Stimulated activated CD4-positive, alpha-beta T cell treated with anti-CD3 and anti-CD28 coated beads, Interleukin-1b, Interleukin-23, amount 100 ng/mL, for 4 hours (primary cell): ENCODE results near the gene NAPA.
A peak's percentile ranks its signal among the peaks of the same experiment; 100 is the strongest.
"Not testable (repeated sequence)": the region's sequence is repeated elsewhere in the genome, so short reads cannot be mapped to it uniquely, and the experiment has no call there.

Experiments used
- DNase-seq, 2 donors: peaks; one replicate each; pipeline ENCODE4 v3.0.0-alpha.2; 2020; ENCODE audit warnings: low read depth in 2 of 2

Gene NAPA

DNA sequence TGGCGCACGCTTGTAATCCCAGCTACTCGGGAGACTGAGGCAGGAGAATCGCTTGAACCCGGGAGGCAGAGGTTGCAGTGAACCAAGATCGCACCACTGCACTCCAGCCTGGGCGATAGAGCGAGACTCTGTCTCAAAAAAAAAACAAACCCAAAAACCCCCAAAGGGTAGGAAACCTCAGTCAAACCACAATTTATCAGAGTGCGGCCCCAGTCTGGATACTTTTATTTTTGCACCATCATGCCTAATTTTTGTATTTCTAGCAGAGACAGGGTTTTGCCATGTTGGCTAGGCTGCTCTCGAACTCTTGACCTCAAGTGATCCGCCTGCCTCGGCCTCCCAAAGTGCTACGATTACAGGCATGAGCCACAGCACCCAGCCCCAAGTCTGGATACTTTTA is 28.6 kb downstream of the NAPA start:
- not testable (repeated sequence) for DNase-seq

DNA sequence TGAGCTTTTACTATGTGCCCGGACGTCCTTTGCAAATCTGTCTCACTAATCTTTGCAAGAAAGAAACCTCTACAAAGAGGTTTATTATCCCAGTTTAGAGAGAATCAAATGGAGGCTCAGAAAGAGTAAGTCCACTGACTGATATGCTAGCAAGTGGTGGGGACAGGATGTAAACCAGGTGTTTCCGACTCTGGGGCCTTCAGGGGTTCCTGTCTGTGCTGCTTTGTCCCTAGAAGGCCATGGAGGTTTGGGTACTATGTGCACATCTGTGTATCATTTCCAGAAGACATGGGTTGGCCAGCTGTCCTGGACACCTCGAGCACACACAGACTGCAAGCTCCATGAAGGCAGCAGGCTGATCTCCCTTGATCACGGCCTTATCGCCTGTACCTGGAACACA is 29.7 kb downstream of the NAPA start:
- DNase-seq: no peak

DNA sequence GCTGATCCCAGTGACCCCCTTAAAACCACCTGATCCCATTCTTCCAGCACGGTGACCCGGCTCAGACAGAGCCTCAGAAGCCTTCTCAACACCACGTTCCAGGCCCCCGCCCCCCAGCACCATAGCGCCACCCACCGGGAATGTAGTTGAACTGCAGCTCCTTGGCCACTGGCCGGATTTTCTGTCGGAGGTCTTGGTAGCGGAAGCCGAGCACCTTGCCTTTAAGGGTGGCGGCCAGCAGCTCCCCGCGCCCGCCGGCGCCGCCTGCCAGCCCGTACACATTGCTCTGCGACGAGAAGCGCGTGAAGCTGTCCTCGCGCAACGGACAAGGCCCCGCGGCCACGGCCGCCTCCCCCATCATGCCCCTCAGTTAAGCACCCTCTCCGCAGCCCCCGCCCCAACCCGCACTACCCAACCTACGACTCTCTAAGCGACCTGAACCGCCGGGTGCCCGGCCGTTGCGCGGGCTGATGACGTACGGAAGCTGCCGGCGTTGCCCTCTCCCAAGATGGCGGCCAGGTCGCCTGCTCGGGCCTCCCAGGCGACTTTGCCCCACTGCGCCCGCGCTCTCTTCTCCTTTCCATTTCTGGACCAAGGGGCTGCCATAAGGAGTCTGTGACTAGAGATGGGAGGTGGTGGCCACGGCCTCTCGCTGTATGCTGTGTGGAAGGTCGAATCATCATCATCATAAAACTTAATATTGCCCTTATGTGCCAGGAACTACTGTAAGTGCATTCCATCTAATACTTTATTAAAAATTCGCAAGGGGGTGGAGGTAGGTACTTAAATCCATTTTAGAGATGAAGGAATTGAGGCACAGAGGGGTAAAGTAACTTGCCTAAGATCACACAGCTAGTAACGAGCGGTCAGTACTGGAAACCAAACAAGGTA is 30.8 kb downstream of the NAPA start, which contains the start of gene KPTN:
KPTN (minus strand) TSS at position 420 of the 891 bp plus-strand sequence; CDS start at position 361, 59 bp downstream.
- peak; percentile 79 to 83 for DNase-seq

DNA sequence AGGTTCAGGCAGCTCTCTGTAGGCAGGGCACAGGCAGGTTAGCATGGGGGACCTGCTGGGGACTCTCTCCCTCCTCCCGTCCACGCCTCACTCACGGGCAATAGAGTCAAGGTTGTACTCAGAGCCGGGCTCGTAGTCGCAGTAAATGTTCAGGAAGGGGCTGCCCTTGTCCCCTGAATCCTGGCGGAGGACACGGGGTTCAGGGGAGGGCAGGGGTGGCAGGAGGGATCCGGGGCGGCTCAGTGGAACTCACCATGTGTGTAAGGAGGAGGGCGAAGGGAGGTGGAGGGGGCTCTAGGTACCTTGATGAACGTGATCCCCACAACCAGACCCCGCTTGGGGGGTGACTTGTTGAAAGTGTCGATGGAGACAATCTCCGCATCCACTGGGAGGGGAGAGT is 31.7 kb downstream of the NAPA start:
- DNase-seq: no peak

DNA sequence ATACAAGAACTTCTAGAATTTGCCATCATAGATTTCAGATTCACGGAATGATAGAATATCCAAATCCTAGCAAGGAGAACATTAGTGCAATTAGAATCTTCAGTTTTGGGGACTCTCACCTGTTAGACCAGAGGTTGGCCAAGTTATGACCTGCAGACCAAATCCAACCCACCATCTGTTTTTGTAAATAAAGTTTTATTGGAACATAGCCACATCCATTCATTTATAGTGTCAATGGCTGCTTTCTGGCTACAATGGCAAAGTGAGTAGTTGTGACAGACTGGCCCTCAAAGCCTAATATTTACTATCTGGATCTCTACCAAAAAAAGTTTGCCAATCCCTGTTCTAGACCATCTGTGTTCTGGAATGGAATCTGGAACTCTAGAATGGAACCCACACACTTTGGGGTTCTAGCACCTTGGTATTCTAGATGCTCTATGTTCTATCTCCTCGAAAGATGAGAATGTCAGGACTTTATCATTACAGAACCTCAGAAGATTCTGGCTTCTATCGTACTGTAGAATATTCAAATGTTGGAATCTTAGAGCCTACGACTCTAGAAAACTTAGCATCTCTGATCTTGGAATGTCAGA is 33.3 kb downstream of the NAPA start:
- DNase-seq: no peak

DNA sequence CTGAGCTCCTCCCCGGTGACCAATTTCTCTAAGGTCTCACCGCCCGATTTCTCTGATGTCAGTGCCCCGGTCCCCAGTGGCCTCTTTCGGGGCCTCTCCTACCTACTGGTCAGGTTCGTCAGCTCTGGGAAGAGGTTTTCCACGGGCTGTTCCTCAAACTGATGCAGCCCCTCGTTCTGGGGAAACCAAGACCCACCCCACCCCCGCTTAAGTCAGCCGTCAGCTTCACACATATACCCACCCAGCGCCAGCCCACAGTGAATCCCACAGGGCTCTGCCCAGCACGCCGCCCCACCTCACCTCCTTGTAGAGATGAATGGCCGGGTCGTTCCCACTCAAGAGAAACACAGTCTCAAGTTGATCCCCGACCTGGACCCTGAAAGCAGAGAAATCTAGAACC is 34.2 kb downstream of the NAPA start:
- DNase-seq: no peak

DNA sequence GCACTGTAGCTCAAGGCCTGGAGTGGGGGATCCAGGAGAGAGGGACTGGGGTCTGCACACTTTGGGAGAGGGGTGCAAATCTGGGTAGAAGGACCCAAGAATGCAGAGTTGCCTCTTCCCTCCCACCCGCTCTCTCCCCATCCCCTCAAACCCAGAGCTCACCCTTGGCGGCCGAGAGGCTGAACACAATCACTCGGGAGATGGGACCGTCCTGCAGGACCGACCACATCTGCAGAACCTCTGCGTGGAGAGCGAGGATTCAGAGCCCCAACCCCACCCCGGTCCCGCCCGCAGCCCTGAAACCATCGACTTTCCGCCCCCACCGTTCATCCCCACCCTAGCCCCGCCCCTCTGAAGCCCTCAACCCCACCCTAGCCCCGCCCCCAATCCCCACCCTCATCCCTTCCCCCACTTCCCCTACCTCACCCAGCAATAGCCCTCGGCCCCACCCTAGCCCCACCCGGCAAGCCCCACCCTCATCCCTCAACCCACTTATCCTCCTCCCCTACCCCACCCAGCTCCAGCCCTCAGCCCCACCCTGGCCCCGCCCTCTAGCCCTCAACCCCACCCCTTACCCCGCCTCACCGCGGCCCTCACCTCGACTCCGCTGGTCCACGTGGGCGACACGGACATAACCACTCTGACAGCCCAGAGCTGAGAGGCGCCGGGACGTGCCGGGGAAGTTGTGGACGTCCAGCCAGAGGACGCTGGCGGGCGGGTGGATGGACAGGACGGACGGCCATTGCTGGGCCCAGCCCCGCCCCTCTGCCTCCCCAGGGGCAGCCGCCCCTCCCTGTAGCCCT is 35.0 kb downstream of the NAPA start:
- DNase-seq: no peak

DNA sequence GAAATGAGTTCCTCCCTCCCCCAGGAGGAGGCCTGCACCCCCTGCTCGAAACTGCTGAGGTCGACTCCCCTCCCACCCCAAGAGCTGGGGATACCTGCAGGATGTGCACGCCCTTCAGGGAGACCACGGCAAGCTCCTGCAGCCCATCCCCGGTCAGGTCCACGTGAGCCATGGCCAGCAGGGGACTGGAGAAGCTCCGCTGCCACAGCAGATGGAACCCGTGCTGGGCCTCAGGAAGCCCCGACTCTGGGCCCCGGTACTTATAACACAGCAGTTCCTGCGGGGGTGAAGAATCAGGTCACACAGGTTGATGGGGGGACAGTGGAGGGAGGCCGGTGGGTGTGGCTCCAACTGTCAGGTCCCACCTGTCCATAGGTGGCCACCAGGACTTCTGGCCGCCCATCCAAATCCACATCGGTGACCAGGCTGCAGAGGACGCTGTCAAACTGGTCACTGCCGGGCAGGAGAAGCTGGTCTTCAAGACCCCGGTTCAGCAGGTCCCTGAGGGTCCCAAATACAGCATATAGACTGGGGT is 38.4 kb downstream of the NAPA start:
- DNase-seq: no peak

DNA sequence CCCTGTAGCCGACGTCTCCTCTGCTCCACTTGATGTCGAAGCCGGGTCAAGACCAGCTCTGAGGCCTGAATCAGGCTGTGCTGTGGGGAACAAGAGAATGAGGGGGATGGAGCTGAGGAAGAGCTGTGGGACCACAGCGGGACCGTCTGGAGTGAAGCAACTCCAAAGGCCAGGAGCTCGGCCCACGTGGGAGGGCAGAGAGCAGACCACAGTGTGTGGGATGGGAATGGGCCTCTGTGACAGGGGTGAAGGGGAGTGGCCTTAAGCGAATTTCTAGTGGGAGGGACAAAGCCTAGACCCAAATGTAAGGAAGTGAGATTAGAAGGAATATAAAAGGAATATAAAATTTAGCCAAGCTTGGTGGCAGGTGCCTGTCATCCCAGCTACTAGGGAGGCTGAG is 39.4 kb downstream of the NAPA start:
- DNase-seq: no peak

DNA sequence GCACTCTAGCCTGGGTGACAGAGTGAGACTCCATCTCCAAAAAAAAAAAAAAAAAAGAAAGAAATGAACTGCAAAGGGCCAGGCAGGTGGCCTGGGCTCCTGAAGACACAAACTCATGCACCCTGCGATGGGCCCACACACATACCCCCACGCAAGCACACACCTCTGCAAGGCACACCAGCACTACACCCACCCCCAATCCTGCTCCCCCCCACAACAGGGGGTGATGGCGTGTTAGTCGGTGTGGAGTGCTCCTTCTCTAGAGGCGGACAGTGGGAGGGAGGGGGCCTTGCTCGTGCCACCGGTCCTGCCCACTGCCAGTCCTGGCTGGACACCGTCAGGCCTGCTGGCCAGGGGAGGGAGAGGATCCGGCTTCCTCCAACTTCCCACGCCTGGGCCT is 41.5 kb downstream of the NAPA start:
- DNase-seq: no peak

DNA sequence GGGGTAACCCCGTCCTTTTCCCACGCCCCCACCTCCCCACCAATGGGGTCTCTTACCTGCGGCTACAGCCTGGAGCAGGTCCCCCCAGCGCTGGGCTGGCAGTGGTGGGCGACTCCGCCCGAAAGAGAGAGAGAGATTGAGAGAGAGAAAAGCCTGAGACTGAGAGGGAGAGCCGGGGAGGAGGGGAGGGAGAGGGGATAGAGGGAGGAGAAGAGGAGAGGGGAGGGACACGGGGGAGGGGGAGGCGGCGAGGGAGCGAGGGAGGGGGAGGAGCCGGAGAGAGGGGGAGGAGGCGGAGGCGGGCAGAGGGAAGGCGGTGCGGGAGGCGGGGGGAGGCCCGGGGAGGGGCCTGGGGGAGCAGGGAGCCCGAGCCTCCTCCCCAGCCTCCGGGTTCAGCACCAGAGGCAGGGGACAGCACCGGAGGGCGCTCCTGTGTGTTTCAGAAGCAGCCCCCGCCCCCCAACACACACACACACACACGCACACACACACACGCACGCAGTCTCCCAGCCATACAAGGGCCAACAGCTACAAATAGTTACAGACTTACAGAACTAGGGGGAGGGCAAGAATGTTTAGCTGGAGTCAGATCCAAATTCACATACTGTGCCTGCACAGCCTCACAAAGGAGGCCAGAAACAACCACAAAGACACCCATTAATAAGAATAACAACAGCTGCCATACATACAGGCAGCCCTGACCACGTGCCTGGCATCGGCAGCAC is 43.0 kb downstream of the NAPA start, which contains the start of gene SLC8A2:
SLC8A2 (minus strand) TSS at position 161 of the 725 bp plus-strand sequence. CDS start 5,490 bp downstream, outside the sequence.
- DNase-seq: peak; percentile 39 to 41

DNA sequence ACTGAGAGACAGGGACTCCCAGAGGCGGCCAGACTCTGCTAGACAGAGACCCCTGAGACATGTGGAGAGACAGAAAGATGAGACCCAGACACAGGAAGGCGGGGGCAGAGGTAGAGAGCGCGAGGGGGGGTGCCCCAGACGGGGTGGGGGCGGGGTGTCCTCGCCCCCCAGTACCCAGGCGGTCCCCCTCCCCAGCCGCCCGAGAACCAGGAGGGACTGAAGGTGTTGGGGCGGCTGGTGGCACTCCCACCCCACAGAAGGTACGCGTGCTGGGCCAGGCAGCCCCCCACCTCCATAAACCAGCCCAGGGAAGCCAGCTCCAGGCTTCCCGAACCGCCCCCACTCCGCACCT is 43.5 kb downstream of the NAPA start:
- no peak for DNase-seq

DNA sequence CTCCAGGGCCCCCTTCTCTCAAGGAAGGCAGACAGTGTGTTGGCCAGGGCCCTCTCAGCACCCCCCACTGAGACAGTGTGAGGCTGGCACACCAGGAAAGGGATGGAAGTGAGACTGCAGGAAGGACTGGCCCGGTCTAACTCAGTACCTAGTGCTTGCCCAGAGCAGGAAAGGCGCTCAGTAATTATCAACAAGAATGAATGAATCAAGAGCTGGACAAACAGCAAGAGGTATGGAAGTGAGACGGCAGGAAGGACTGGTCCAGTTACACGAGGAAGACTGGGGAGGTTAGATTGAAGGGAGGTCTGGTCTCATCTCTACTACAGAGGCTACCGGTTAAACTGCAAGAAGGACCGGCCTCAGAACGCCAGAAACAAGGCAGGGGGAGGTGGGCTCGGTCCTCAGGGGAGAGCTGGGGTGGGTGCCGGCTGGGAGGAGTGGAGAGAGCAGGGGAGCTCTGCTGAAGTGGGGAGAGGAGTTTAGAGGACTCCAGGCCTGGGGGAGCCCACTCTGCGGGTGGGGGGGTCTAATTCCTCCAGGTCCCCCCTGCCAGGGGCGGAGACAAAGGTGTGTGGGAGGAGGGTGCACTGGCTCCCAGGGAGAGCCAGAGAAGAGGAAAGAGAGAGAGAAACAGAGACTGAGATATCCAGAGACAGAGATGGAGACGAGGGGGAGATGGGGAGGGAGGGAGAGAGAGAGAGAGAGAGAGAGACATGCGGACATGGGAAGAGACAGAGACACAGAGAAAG is 44.2 kb downstream of the NAPA start:
- no peak for DNase-seq

DNA sequence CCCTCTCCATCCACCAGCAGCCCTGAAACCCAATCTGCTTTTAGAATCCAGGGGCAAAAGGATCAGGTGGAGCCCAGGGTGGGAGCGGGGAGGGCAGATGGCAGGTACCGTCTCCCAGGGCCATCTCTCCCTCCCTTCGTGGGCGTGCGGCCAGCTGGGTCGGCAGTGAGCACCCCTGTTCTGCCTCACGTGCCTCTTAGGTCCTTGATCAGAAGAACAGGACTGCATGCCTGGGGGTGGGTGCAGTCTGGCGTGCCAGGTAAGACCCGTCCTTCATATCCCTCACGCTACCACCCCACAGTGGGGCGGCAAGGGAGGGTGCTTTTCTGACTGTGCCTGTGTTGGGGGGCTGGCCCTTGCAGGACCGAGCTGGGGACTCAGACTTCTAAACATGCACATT is 45.1 kb downstream of the NAPA start:
- DNase-seq: no peak

DNA sequence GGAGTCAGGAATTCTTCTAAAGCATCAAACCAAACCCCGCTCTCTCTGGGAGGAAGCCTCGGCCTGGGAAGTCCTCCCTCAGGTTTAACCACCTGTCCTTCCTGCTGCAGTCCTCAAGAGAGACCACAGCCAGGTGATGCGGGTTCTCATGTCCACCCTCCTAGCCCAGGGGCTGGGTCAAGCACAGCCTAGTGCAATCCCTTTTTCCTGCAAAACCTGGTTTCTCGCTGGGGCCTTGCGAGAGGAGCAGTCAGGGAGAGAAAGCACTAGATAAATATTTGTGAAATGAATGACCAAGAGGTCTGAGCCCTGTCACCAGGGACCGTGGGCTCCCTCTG is 45.5 kb downstream of the NAPA start:
- DNase-seq: no peak

DNA sequence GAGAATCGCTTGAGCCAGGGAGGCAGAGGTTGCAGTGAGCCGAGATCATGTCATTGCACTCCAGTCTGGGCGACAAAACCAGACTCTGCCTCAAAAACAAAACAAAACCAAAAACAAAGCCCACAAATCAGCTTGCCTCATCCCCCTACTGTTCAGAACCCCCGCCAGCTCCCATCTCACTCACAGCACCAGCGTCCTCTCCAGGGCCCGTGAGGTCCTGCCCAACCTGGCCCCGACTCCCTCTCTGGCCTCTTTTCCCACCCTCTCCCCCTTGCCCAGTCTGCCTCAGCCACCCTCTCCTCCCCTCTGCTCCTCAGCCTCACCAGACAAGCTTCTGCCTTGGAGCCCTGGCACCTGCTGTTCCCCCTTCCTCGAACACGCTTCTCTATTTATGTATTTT is 46.9 kb downstream of the NAPA start:
- DNase-seq: no peak

DNA sequence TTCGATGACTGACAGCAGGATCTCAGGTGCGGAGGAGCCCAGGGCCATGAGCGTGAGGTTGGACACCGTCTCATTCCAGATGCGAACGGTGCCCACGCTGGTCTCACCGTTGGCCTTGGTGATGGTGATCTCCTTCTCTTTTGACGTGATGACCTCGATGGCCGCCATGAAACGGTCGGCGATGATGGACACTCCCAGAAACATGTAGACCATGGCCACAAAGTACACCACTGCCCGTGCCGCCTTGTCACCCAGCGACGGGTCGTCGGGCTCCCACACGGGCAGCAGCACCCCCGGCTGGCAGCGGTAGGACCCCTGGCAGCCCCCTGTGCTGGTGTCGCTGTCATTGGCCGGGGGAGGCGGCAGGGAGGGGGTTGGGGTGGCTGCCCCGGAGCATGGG is 48.9 kb downstream of the NAPA start:
- no peak for DNase-seq

DNA sequence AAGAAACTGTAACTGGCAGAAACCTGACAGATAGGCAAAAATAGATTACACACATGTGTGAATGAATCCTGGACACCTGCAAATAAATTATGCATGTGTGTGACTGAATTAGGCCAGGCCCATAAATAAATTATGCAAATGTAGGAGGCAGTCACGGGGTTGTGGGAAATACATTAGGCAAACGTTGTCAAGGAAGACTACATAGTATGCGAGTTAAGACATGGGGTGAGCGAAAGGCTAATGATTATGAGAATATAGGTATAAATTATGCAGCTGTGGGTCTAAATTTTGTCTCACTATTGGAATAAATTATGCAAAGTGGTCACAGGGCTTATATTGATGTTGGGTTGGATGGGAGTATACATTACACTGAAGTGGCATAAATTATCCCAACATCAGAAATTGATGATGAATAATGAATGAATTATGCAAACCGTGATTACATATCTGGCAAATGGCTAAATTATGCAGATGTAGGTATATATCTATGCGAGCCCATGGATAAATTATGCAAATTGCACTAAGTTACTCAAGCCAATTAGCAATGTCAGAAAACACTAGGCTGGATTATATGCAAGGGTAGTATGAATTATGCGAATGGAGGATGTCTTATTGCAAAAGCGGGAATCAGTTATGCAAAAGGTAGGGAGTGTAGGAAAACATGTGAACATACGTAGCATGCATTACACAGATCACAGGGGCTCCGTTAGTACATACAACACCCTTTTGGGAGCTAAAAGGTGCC is 50.0 kb downstream of the NAPA start:
- no peak for DNase-seq

DNA sequence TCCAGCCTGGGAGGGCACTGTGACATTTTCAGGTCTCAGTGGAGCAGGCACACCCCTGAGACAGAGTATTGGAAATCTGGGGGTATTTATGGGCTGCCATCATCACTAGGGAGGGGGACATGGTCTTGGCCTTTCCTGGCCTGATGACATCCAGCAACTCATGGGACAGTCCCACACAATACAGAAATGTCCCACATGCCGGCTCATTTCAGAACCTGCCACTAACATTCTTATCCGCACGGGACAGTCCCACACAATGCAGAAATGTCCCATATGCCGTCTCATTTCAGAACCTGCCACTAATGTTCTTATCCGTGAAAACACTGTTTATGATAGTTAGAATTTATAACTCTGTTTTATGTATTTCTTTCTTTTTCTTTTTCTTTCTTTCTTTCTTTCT is 53.0 kb downstream of the NAPA start:
- DNase-seq: no peak

DNA sequence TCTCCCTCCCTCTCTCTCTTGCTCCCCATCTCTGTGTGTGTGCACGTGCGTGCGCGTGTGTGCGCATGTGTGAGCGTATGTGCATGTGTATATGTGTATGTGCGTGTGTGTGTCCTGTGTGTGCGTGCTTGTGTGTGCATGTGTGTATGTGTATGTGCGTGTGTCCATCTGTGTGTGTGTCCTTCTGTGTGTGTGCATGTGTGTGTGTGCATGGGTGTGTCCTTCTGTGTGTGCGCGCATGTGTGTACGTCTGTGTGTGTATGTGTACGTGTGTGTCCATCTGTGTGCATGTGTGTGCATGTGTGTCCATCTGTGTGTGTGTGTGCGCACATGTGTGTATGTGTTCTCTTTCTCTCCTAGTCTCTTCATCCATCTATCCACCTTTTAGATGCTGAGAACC is 55.4 kb downstream of the NAPA start:
- no peak for DNase-seq
